GM18520 (cell line): Measurements from ENCODE around the gene COX17.

ENCODE experiments used
- ATAC-seq: cut with Tn5 transposase; IDR thresholded peaks from one replicate; pipeline ENCODE4 v1.9.1; 2021; ENCODE audit not compliant: unreplicated experiment

Gene COX17

DNA sequence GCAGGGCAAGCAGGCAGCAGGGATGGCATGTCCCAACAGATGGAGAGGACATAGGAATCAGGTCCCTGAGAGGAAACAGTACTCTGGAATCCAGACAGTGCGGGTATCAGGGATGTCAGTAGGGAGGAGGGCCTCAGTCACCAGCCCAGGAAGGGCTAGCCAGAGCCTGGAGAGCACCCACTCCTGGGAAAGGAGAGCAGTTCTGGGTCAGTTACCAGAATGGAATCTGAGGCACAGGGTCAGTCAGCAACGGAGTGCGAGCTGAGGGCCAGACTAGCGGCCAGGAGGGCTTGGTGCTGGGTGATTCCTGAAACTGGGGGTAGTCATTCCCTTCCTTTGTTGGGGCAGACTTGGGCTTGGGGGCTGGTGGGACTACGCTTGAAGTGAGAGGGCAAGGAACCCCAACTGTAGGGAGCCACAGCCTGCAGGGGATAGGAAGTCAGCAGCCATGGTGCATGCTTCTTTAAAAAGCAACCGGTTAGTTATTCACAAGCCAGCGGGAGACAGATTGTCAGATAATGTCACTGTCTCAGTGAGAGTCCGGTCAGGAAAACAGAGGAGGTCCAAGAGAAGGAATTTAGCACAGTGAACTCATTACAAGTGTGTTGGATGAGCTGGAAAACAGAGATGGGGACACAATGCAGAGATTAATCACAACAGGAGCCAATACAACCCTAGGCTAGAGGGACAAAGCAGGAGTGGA is 51.6 kb downstream of the COX17 start:
- no peak for ATAC-seq

DNA sequence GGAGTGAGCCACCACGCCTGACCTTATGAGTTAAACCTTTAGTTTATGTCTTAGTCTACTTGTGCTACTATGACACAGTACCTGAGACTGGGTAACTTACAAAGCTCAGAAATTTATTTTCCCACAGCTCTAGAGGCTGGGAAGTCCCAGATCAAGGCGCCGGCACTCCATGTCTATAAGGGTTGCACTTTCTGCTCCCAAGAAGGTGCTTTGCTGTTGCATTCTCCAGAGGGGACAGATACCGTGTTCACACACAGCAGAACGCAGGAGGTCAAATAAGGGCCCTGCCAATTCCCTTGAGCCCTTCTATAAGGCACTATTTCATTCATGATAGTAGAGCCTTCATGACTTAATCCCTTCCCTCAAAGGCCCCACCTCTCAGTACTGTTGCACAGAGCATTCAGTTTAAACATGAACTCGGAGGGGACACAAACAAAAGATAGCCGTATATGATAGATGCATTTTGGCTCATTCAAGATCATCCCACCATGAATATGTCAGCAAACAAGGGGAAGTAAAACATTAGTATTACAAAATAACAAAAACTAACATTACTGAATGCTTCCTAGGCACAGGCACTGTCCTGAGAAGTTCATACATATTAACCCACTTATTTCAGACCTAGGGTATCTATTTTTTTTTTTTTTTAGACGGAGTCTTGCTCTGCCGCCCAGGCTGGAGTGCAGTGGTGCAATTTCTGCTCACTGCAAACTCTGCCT is 53.0 kb downstream of the COX17 start:
- ATAC-seq = no peak

DNA sequence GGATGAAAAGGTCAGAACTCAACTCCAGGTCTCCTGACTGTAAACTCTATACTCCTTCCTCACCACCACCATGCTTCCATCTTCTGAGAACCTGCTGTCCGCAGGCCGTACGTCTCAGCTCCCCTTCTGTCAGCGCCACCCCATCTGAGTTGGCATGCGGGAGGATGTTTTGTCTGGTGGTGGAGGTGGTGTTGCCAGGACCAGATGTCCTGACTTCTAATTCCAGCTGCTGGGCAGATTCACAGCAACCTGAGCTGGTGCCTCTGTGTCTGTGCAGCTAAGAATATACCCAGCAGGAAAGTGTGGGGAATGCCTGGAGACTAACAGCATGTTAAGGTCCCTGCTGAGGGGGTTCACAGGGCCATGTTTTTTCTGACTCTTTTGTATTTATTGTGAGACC is 56.3 kb downstream of the COX17 start:
- no peak for ATAC-seq
